ENCODE data around the gene FSTL3.

DNA sequence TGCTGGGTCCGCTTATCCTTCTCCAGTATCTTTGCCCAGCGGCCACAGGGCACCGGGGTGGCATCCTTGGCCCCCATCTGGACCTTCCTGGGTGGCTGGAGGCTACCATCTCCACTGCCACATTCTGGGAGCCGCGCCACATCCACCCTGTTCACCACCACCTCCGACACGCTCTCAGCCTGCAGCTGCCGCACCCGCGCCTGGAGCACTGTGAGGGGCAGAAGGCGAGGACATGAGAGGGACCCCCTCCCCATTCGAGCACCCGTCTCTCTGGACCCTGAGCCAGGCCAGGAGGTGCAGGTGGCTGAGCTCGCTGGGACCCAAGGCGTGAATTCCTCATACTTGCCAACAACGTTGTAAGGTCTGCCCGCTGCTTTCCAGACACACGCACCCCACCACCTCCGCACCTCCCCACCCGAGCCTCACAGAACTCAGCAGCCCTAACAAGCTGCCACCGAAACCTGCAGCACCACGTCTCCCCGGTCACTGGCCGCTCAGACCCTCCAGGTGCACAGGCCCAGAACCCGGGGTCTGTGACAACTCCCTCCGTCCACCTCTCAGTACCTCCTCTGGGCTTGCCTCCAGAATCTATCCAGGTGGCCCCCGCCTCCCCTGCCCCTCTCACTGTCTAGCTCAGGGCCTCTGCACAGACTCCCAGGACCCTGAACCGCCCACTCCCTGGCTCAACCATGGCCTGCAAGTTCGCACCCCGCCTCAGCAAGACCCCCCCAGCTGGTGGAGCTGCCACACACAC, 46.1 kb upstream of the FSTL3 start:
- no peak for TF ChIP-seq CTCF (conservative IDR thresholded peaks at IDR 0.05)
- TF ChIP-seq ZFX (IDR thresholded peaks at IDR 0.05) = no peak
